NCI-H2171 treated with DMSO at 0.1 percent for 48 hours (cell line): ENCODE data around the gene TRIM15.

ENCODE experiments used
- DNase-seq: peaks from one replicate; lab custom pipeline; 2025; lab: John Stamatoyannopoulos, UW

The TRIM15 gene

GRCh38 chr6:30145818-30146217 is 17.5 kb upstream of the TRIM15 start:
- DNase-seq: no peak

- no peak for DNase-seq
Observed at GRCh38 chr6:30147096-30147495, 16.2 kb upstream of the TRIM15 start.

- no peak for DNase-seq
Observed at GRCh38 chr6:30149234-30149633, 14.1 kb upstream of the TRIM15 start.

- DNase-seq: no peak
Observed at GRCh38 chr6:30149858-30150550, 13.3 kb upstream of the TRIM15 start.

- DNase-seq: no peak
Observed at GRCh38 chr6:30150671-30151395, 12.5 kb upstream of the TRIM15 start.

GRCh38 chr6:30151580-30151979 is 11.8 kb upstream of the TRIM15 start:
- DNase-seq: no peak

GRCh38 chr6:30152016-30152673 is 11.2 kb upstream of the TRIM15 start:
- DNase-seq: no peak

GRCh38 chr6:30152910-30153610 is 10.3 kb upstream of the TRIM15 start:
- no peak for DNase-seq

- DNase-seq: no peak
Observed at GRCh38 chr6:30154061-30154460, 9.3 kb upstream of the TRIM15 start.

GRCh38 chr6:30154709-30155519 is 8.4 kb upstream of the TRIM15 start:
- DNase-seq: no peak

GRCh38 chr6:30155520-30156261 is 7.7 kb upstream of the TRIM15 start:
- DNase-seq: no peak

- no peak for DNase-seq
Observed at GRCh38 chr6:30156262-30156599, 7.1 kb upstream of the TRIM15 start.

- DNase-seq: no peak
Observed at GRCh38 chr6:30156774-30157173, 6.6 kb upstream of the TRIM15 start.

GRCh38 chr6:30157581-30157980 is 5.8 kb upstream of the TRIM15 start:
- DNase-seq: no peak

GRCh38 chr6:30157999-30158398 is 5.3 kb upstream of the TRIM15 start:
- DNase-seq: no peak

- DNase-seq: no peak
Observed at GRCh38 chr6:30158475-30159040, 4.8 kb upstream of the TRIM15 start.

- no peak for DNase-seq
Observed at GRCh38 chr6:30160008-30160784, 3.1 kb upstream of the TRIM15 start.

- DNase-seq: no peak
Observed at GRCh38 chr6:30160785-30161531, 2.4 kb upstream of the TRIM15 start, which contains the start of gene TRIM10. TRIM10 (minus strand) TSS chr6:30161211; CDS start chr6:30160858, 353 bp downstream.
